Stomach (tissue), 4 donors: ENCODE data around the gene TOX3.

ENCODE experiments used
- CTCF ChIP-seq, 7 experiments: fragments of 450-650 bp in 4 of 7; fragments of 200-600 bp in 3 of 7; sonication (generic) in 3 of 7; IDR thresholded peaks; one replicate each; pipeline ENCODE4 v1.5.1; 2016 to 2019; ENCODE audit warnings: antibody characterized with exemption in 7 of 7, control low read depth in 2 of 7, mild to moderate bottlenecking in 1 of 7
- EP300 ChIP-seq: sonication (generic); formaldehyde crosslinking; IDR thresholded peaks from one replicate; pipeline ENCODE4 v1.6.1; 2017; ENCODE audit warnings: antibody characterized with exemption
- POLR2AphosphoS5 ChIP-seq, 3 donors: sonication (generic); formaldehyde crosslinking; IDR thresholded peaks; one replicate each; pipeline ENCODE4 v1.6.1; 2016; ENCODE audit warnings: antibody characterized with exemption in 3 of 3

- TF ChIP-seq EP300 (no peak), POLR2AphosphoS5 (IDR thresholded peaks at IDR 0.05) (no peak), CTCF (IDR thresholded peaks at IDR 0.05) (no peak)
Measured at GRCh38 chr16:52416888-52417287, 130.1 kb downstream of the TOX3 start.
